ENCODE data around the gene TIGD4. TPM values are rescaled to one million over a fixed set of nuclear protein-coding genes. Genes with fewer than 3 reads are reported as not detected.

TIGD4 gene
- total and polyA plus RNA-seq, 2 donors (not counting 1 experiment from before 2014, with no cell fraction given): 0.04 to 0.59 TPM

DNA sequence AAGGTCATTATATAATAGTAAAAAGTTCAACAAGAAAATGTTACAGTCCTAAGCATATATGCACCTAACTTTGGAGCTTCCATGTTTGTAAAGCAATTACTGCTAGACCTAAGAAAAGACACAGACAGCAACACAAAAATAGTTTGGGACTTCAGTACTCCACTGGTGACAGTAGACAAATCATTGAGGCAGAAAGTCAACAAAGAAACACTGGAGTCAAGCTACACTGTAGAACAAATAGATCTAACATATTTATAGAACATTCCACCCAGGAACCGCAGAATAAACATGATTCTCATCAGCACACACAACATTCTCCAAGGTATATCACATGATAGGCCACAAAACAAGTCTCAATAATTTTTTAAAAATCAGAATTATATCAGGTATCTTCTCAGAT is 42.8 kb upstream of the TIGD4 start:
- no peak overlapping the region for H3K27ac Mint-ChIP-seq
- no peak overlapping the region for H2AFZ ChIP-seq (ENCODE audit: insufficient read depth, low read depth, low read length, poor library complexity, severe bottlenecking)
- peaks cover 8% of the 10 kb centered on the region for H3K4me1 Mint-ChIP-seq
- H3K9me3 Mint-ChIP-seq (ENCODE audit: insufficient read depth): peaks cover 3% of the 10 kb centered on the region
- no peaks in the 10 kb centered on the region for H3K27me3 Mint-ChIP-seq
- intact Hi-C loops (cut with micrococcal nuclease): no loop called here
- POLR2A ChIA-PET: no interaction called here
- no peak overlapping the region for H3K27ac ChIP-seq (ENCODE audit: low read length in 2 of 2)
- H3K4me2 ChIP-seq (replicated peaks; ENCODE audit: low read depth, low read length, poor library complexity, severe bottlenecking): no peak overlapping the region
- no peak overlapping the region for H3K4me3 ChIP-seq (ENCODE audit: control extremely low read depth in 1 of 5, extremely low read depth in 1 of 5, insufficient read depth in 1 of 5, low read depth in 2 of 5, low read length in 4 of 5)
- peaks cover 0 to 5% of the 10 kb centered on the region in 2 donors for H3K4me1 ChIP-seq (ENCODE audit: control insufficient read depth in 2 of 2, insufficient read depth in 2 of 2, low read length in 2 of 2)
- CTCF ChIA-PET: interaction anchor here (1.1 kb wide), 1 partner anchor 306 kb away, joined by 3 read pairs; no protein-coding TSS in a partner anchor
- peaks cover 17% of the 10 kb centered on the region for H3K79me2 ChIP-seq (ENCODE audit: control insufficient read depth, insufficient read depth, low read length)
- DNase-seq (no peak), ATAC-seq (ENCODE audit: low read depth) (no peak)
- TF ChIP-seq EZH2 (IDR thresholded peaks at IDR 0.05; ENCODE audit: borderline replicate concordance, insufficient read depth, low read depth, low read length, poor library complexity, severe bottlenecking): no peak
- TF ChIP-seq, protein P1, sequence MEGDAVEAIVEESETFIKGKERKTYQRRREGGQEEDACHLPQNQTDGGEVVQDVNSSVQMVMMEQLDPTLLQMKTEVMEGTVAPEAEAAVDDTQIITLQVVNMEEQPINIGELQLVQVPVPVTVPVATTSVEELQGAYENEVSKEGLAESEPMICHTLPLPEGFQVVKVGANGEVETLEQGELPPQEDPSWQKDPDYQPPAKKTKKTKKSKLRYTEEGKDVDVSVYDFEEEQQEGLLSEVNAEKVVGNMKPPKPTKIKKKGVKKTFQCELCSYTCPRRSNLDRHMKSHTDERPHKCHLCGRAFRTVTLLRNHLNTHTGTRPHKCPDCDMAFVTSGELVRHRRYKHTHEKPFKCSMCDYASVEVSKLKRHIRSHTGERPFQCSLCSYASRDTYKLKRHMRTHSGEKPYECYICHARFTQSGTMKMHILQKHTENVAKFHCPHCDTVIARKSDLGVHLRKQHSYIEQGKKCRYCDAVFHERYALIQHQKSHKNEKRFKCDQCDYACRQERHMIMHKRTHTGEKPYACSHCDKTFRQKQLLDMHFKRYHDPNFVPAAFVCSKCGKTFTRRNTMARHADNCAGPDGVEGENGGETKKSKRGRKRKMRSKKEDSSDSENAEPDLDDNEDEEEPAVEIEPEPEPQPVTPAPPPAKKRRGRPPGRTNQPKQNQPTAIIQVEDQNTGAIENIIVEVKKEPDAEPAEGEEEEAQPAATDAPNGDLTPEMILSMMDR (IDR thresholded peaks at IDR 0.05): no peak
- peaks cover 0 to 7% (median 2%) of the 10 kb centered on the region in 3 donors for H3K9me3 ChIP-seq (ENCODE audit: control extremely low read depth in 1 of 3, control insufficient read depth in 2 of 3, insufficient read depth in 1 of 3, low read length in 2 of 3)
- H3K36me3 ChIP-seq (replicated peaks in 1 of 2; ENCODE audit: control extremely low read depth in 1 of 2, control insufficient read depth in 1 of 2, extremely low read depth in 1 of 2, insufficient read depth in 2 of 2, low read length in 1 of 2): peaks cover 0 to 6% of the 10 kb centered on the region in 2 experiments
- no peaks in the 10 kb centered on the region for H3K27me3 ChIP-seq (replicated peaks in 1 of 4; ENCODE audit: control extremely low read depth in 1 of 4, control insufficient read depth in 3 of 4, insufficient read depth in 4 of 4, low read length in 3 of 4)
- WGBS (ENCODE audit: insufficient coverage): no CpG with 5 or more reads among the region's 1 CpG
- H4K20me1 ChIP-seq (ENCODE audit: control insufficient read depth, insufficient read depth, low read length, poor library complexity, severe bottlenecking): no peaks in the 10 kb centered on the region
- no peak overlapping the region for H3K9ac ChIP-seq (ENCODE audit: low read length)
- no peak overlapping the region for H3K4me3 Mint-ChIP-seq

DNA sequence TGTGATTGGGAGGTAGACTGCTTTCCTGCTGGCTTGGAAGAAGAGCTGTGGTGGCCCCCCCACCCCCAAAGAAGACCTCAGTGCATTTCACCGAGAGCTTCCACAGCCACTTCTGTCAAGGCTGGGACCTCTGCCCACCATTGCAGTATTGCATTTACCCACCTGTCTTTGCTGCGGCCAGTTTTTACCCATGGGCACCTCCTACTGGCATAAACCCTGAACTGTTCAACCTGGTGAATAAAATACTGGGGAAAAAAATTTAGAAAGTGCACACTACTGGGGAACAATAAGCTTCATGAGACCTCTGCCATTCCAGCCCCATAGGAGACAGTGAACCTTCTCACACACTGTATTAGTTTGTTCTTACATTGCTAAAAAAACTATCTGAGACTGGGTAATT is 40.5 kb upstream of the TIGD4 start:
- no peak for TF ChIP-seq EZH2 (IDR thresholded peaks at IDR 0.05; ENCODE audit: borderline replicate concordance, insufficient read depth, low read depth, low read length, poor library complexity, severe bottlenecking)
- TF ChIP-seq, protein P1 (IDR thresholded peaks at IDR 0.05): no peak
- 100% methylated on average over 1 of the region's 2 CpGs for WGBS (ENCODE audit: insufficient coverage)
- H3K36me3 ChIP-seq (replicated peaks in 1 of 2; ENCODE audit: control extremely low read depth in 1 of 2, control insufficient read depth in 1 of 2, extremely low read depth in 1 of 2, insufficient read depth in 2 of 2, low read length in 1 of 2): peaks cover 0 to 13% of the 10 kb centered on the region in 2 experiments
- peaks cover 0 to 12% (median 5%) of the 10 kb centered on the region in 3 donors for H3K9me3 ChIP-seq (ENCODE audit: control extremely low read depth in 1 of 3, control insufficient read depth in 2 of 3, insufficient read depth in 1 of 3, low read length in 2 of 3)
- no peak overlapping the region for H3K27ac ChIP-seq (ENCODE audit: low read length in 2 of 2)
- Mint-ChIP-seq H3K27me3 (no peaks in the 10 kb centered on the region), H3K4me1 (peaks cover 20% of the 10 kb centered on the region), H3K27ac (no peak overlapping the region), H3K4me3 (no peak overlapping the region), H3K9me3 (ENCODE audit: insufficient read depth) (peaks cover 3% of the 10 kb centered on the region)
- H3K9ac ChIP-seq (ENCODE audit: low read length): no peak overlapping the region
- CTCF ChIA-PET: interaction anchor here (0.8 kb wide), 1 partner anchor 265 kb away, joined by 3 read pairs; no protein-coding TSS in a partner anchor
- no peak overlapping the region for H2AFZ ChIP-seq (ENCODE audit: insufficient read depth, low read depth, low read length, poor library complexity, severe bottlenecking)
- no peak for ATAC-seq (ENCODE audit: low read depth)
- no peak for DNase-seq
- H3K4me2 ChIP-seq (replicated peaks; ENCODE audit: low read depth, low read length, poor library complexity, severe bottlenecking): no peak overlapping the region
- H4K20me1 ChIP-seq (ENCODE audit: control insufficient read depth, insufficient read depth, low read length, poor library complexity, severe bottlenecking): no peaks in the 10 kb centered on the region
- peaks cover 17% of the 10 kb centered on the region for H3K79me2 ChIP-seq (ENCODE audit: control insufficient read depth, insufficient read depth, low read length)
- peaks cover 0 to 10% of the 10 kb centered on the region in 2 donors for H3K4me1 ChIP-seq (ENCODE audit: control insufficient read depth in 2 of 2, insufficient read depth in 2 of 2, low read length in 2 of 2)
- H3K4me3 ChIP-seq (ENCODE audit: control extremely low read depth in 1 of 5, extremely low read depth in 1 of 5, insufficient read depth in 1 of 5, low read depth in 2 of 5, low read length in 4 of 5): no peak overlapping the region
- no peaks in the 10 kb centered on the region for H3K27me3 ChIP-seq (replicated peaks in 1 of 4; ENCODE audit: control extremely low read depth in 1 of 4, control insufficient read depth in 3 of 4, insufficient read depth in 4 of 4, low read length in 3 of 4)
- POLR2A ChIA-PET: no interaction called here
- intact Hi-C loops (cut with micrococcal nuclease): no loop called here

All from B cell (primary cell).